ENCODE results near the gene CRYBG1.

DNA sequence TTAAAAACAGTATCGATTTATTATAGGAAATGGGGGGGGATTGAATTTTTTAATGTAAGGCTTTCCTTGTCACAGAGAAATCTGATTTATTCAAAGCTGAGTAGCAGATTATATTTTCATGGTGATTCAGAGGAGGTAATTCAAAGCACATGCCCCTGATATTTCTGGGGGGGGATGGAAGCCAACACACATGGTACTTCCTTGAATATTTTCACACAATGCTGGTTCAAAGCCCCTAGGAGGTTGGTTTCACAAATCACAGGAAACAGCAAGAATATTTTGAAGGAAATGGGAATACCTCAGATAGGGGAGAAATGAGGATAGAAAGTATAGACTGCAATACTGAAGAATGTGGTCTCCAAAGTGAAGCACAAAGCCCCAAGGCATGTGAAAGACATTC is 170.0 kb downstream of the CRYBG1 start:
- TF ChIP-seq, protein P1, sequence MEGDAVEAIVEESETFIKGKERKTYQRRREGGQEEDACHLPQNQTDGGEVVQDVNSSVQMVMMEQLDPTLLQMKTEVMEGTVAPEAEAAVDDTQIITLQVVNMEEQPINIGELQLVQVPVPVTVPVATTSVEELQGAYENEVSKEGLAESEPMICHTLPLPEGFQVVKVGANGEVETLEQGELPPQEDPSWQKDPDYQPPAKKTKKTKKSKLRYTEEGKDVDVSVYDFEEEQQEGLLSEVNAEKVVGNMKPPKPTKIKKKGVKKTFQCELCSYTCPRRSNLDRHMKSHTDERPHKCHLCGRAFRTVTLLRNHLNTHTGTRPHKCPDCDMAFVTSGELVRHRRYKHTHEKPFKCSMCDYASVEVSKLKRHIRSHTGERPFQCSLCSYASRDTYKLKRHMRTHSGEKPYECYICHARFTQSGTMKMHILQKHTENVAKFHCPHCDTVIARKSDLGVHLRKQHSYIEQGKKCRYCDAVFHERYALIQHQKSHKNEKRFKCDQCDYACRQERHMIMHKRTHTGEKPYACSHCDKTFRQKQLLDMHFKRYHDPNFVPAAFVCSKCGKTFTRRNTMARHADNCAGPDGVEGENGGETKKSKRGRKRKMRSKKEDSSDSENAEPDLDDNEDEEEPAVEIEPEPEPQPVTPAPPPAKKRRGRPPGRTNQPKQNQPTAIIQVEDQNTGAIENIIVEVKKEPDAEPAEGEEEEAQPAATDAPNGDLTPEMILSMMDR (IDR thresholded peaks at IDR 0.05) = no peak
- no peak for TF ChIP-seq EZH2 (IDR thresholded peaks at IDR 0.05; ENCODE audit: borderline replicate concordance, insufficient read depth, low read depth, low read length, poor library complexity, severe bottlenecking)

Measured in B cell (primary cell).